Islet precursor cell (in vitro differentiated cells): ENCODE measurements around the gene SCRT2.

Source experiments
- DNase-seq: peaks from one replicate; pipeline ENCODE4 v3.0.0-alpha.2; 2018

The SCRT2 gene

DNA sequence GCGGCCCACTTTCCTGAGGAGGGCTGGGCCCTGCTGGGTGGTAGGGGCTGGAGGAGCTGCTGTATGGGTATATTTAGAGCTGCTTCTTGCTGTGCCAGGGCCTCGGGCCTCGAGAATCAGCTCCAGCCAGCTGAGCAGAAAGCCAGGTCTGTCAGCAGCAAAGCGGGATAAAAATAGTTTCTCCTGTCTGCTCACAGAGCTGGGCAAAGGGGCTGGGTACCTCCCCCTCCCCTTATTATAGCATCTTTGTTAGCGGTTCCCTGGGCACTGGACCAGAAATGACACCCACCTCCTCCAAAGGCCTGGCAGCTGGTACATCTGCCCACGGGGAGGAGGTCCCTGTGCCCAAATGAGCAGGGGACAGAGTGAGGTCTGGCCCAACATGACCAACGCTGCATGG lies 6.0 kb downstream of the SCRT2 start:
- no peak for DNase-seq

DNA sequence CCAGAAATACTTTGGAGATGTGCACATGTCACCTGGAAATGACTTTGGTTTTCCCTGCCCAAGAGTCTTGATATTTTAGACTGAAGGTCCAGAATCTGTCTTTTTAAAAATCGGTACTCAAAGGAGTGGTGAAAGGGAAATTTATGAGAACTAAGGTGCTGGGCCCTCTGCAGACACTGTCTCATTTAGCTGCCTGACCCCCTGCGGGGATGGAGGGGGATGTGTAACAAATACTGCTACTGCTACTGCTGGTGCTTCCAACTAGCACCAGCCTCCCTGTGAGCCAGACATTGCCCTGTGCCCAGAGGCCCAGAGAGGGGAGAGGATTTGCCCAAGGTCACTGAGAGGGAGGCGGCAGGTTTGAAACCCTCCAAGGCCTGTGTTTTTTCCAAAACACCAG lies 7.0 kb downstream of the SCRT2 start:
- DNase-seq, result no peak

DNA sequence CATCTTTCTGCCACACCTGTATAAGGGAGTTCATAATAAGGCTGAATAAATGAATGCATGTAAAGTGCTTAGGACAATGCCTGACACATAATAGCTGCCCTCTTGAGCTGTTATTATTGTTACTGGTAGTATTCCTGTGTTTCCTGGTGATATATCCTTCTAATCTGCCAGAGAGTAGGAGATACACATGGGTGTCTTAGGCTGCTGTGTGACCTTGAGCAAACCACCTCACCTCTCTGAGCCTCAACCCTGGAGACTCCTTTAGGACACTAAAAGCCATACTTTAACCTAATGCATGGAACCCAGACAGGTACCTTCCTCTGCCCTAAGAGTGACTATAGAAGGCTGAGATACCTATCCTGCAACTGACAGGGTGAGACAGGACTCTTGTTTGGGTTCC lies 7.6 kb downstream of the SCRT2 start:
- no peak for DNase-seq

DNA sequence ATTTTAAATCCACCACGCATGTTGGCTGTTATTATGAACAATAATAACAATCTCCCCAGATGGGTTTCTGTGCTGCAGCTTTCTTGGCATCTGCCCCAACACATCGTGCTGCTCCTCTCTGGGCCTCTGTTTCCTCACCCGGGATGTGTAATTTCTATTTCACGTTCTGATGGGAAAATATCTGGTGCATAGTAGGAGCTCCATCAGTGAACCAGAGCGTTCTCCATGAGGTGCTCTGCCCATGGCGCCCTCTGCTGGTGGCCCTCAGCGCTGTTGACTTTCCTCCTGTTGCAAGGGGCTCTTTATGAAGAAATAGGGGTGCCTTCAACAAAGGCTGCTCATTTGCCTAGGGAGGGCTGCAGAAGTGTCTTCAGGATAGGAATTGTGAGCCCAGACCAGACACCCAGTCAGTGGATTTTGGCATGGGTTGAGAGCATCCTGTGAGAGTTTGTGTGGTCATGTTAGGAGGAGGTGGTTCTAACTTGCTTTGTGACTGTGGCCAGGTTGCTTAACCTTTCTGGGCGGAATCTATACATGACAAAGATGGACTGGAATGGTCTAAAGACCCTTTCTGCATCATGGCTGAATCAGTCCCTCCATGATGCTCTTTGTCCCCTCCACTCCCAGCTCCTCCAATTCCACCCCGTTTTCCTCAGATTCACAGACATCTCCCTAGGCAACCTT lies 8.1 kb downstream of the SCRT2 start:
- DNase-seq, result peak; percentile 73

DNA sequence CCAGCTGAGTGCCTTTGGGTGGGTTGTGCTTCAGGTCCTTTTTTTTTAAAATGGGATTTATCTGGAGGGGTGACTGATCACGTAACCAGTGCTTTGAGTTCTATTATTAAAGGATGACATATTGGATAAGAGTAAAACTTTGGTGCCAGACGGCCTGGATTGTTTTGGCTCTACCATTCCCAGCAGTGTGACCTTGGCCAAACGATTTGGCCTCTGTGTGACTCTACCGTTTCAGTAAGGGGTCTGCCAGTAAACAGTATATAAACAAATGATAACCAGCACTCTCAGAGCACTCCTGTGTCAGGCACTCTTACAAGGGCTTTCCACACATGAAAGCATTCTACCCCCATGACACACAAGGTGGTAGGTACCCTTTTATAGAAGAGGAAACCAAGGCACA lies 8.7 kb downstream of the SCRT2 start:
- no peak for DNase-seq

DNA sequence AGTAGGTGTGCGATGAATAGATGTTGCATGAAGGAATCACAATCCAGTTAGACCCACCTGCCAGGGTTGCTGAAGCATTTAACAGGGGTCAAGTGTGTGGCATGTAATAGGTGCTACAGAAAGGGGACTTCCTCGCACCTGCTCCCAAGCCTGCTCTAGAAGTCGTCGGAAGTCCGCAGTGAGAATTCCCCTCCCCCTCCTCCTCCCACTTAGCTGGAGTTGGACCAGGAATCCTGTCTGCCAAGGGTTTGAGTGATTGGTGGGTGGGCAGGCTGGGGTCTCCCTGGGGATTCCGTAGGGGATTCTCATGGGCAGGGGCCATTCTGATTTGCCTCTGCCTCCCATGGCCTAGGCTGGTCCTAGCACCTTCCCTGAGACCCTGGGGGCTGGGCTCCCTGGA lies 10.3 kb downstream of the SCRT2 start:
- no peak for DNase-seq

DNA sequence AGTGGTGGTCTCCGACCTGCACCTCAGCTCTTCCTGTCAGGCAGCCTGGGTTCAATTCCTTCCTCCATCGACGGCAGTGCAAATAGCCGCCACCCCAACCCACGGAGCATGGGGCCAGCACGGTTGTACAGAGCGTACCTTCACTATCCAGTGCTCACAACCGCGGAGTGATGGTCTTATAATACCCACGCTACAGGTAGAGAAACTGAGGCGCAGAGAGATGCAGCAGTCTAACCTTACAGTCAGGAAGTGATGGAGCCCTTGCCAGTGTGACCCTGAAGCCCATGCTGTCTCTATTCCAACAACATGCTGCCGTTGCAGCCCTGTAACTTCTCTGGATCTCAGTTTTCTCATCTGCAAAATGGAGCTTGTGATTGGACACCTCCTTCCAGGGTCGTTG lies 11.0 kb downstream of the SCRT2 start:
- DNase-seq, result no peak

DNA sequence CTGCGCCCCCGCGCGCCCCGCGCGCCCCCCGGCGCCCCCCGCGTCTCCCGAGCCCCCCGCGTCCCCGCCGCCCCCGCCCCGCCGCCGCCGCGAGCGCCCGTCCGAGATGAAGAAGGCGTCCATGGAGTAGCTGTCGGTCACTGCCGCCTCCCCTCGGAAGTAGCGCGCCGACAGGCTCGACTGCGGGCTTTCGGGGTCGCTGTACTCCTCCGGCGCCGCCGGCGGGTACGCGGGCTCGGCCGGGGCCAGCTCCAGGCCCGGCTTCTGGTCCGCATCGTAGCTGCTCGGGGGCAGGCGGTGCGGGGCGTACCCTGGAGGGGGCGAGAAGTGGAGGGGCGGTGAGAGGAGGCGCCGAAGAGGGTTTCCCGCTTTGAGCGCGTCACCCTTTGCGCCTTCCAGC lies 11.5 kb downstream of the SCRT2 start:
- DNase-seq, result no peak

DNA sequence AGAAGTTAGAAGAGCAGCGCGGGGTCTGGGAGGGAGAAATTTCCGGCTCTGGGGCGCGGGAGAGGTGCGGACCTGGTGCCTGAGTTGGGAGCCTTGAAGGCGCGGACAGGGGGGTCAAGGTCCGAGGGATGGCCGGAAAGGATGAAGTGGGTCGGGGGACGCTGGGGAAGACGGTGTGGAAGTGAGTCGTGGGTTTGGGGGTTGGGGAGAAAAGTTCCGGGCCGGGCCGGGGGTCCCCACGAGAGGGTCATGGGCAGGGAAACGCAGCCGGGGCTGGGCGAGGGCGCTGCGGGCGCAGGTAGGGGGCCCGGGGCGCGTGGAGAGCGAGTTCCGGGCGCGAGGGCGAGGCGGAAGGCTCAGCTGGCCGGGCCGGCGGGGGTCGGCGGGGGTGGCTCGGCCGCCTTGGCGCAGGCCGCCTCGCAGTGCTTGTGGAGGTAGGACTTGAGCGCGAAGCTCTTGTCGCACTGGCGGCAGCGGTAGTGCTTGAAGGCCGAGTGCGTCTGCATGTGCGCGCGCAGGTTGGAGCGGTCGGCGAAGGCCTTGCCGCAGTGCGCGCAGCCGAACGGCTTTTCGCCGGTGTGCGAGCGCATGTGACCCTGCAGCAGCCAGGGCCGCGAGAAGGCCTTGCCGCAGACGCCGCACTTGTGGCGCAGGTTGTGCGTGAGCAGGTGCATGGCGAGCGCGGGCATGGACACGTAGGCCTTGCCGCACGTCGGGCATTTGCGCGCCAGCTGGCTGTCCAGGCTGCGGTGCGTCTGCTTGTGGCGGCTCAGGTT lies 12.1 kb downstream of the SCRT2 start:
- DNase-seq, result no peak

DNA sequence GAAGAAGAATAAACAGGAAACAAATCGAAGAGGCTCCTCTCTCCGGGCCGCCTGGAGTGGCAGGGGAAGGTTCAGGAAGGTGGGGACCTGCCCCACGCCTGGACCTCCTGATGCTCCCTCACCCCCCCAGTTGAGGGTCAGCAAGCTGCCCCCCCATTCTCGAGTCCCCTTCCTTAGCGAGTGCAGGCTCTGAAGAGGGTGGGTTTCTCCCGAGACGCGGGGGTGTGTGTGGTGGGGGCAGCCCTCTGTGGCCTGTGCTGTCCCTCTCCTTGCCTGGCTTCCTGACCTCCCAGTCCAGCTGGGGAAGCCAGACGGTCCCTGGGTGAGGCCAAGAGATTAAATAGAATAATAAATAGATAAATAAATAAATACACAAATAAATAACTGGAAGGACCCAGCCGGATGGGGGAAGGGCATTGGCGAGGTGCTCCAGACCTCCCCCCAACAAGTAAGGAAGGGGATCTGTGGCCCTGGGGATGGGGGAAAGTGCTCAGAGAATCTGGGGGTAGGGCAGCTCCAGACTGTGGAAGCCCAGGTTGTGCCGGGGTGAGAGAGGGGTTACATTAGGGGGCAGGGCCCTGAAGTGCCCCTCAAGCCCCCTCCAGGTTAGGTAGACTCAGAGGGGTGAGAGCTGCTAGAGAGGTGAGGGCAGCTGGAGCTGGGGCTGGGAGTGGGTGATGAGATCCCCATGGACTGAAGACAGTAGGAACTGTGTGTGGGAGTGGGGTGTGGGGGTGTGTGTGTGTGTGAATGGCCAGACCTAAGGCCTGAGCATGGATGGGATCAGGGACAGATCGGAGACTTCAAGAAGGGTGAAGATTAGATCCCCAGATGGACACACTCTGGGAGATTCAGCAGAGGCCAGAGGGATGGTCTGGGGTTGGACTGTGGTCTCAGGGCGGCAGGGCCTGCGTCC lies 13.1 kb downstream of the SCRT2 start:
- no peak for DNase-seq

DNA sequence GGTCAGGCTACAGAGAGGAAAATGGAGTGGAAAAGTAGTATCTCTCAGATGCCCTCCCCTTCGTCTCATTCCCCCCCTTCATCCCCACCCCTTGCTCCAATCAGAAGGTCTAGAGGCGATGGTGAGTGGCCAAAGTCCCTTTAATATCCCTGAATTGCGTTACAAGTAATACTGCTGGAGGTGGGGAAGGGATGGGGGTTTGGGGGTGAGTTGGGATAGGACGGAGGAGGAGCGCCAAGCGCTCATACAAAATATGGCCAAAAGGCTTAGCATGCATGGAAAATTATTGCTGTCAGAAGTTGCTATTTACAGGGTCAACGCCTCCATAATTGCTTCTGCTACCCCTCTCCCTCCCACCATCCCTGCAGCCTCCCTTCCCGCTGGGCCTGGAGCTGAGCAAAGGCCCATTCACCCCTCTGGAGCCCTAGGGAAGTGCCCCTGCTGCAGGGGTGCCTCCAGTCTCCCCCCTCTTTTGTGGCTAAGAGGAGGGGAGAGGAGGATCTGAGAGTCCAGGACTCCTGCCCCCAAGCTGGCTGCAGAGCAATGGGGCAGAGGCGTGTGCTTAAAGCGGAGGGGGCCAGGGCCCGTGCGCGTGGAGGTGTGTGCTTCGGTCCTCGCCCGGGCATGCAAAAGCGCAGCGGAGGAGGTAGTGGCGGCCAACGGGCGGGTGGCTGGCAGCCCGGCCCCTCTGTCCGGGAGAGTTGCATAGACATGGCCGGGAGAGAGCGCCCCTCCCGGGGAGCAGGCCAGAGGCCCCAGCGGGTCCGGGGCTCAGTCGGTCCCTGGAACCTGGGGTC lies 13.9 kb downstream of the SCRT2 start:
- no peak for DNase-seq

DNA sequence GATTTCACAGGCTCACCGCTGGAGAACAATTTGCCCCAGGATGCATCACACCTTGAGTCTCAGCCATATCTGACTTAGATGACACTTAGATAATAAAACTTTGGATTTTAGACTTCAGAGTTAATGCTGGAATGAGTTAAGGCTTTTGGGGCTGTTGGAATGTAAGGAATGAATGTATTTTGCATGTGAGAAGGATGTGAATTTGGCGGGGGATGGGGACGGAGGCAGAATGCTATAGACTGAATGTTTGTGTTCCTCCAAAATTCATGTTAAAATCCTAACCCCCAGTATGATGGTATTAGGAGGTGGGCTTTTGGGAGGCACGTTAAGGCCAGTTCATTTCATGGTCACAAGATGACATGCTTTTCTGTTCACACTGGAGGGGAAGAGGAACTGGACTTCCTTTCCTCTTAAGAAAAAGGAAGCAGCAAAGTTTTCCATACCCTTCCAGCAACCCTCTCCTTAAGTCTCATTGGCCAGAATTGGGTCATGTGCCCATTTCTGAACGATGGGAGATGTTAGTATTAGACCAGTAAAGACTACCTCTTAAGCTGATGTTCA lies 16.8 kb downstream of the SCRT2 start:
- DNase-seq, result no peak

DNA sequence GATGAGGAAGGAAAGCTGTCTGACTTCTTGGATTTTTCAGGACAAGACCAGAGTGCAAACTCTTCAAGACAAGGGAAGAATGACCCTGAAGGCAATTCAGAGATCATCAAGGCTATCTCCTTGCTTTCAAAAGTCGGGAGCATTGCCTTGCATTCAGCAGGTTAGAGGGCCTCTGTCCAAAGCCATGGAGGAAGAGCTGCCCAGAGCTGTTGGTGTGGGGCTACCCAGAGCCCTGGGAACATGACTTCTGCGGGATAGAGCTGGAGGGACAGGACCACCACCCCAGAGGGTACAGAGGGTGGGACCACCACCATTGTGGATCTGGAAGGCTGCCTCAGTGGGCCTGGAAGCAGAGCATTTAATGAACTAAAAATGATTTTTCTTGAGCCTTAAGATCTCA lies 17.4 kb downstream of the SCRT2 start:
- no peak for DNase-seq

DNA sequence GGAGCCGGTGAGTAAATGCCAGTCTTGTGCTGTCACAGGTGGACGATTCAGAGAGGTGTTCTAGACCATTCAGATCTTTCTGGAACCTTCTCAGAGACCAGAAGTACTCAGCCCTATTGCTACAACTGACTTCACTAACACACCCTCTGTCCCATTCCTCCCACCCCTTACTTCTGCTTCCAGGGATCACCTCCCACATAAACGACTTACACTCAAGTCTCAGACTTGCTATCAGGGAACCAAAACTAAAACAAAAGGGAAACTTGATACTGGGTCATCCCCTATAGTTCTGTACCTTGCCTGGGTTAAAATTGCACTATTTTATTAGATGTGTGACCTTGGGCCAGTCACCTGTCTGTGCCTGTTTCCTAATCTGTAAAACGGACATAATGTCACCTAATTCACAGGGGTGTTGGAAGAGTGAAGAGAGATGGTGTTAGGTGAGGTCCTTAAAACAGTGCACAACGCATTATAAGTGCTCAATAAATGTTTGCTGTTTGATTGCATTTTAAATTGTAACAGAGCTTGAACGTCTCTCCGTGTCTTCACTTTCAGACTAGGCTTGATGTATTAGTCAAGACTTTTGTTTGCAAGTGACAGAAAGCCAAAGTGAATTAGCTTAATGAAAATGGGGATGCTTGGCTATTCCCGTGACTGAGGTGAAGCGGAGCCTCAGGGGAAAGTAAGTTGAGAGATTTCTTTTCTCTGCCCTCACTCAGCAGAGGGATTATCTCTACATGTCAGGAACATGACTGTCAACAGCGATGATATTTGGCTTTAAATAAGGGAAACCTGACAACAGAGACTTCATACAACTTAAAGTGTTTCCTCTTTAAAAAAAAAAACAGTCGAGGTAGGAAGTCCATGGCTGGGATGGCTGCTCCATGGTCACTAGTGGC lies 19.6 kb downstream of the SCRT2 start:
- no peak for DNase-seq

DNA sequence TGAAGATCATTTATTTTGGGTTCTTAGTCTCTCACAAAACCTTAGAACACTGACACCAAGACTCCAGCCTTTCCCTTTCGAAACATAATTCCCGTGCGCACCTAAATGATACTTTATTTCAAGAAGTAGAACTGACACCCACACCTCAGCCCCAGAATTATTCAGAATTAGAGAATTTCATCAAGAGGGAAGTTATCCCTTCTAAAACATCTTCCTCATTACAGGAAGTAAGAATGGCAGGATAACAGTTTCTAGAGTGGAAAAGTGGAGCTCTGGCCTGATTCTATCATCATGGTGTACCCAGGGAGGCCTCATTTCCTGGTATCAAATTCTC lies 21.2 kb downstream of the SCRT2 start:
- DNase-seq, result no peak

DNA sequence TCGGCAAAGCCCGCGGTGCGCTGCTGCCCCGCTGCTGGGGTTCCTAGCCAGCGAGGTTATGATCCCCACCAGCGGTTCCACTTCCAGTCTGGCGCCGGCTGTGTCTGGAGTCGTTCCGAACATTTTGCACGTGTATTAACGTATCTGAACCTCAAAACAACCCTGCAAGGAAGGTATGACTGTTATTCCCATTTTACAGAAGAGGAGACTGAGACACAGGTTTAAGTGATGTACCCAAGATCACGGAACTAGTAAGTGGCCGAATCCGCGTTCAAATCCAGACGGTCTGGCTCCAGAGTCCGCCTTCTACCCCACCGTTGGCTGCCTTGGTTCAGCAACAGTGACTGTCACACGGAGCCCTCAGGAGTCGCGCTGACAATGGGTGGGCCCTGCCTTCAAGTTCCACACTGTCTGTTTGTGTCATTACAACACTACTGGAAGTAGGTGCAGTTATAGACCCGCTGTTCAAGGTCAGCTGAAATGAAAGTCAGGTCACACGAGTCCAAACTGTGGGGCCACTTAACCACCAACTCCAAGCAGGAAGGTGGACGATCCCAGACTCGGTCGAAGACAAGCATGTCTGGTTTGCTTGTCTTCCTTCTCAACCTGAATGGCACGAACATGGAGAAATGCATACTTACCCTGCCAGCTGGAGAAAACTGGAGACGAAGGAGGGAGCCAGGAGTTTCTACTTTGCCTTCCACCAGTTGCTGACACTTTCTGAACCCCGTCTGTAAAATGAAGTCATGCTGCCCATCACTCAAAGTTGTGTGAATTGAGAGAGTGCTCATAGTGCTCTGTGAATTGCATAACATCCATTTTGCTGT lies 21.8 kb downstream of the SCRT2 start:
- no peak for DNase-seq

DNA sequence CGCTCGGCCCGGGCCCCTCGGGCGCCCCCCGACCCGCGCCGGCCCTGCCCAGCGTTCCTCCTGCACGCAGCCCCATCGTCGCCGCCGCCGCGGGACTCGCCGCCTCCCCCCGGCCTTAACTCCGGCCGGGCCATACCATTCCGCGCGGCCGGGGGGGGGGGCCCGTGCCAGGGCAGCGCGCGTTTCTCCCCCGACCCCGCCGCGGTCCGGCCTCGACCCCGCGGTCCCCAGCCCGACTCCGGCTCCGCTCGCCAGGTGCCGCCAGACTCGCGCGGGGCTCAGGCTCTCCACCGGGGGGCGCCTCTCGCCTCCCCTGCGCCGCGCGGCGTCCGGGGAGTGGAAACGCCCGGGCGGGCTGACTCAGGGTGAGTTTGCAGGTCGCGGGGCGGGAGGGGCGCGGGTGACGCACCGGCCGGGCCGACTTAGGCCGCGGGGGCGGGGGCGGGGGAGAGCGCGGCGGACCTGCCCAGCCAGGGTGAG lies 22.5 kb downstream of the SCRT2 start, which contains the start of gene SRXN1:
SRXN1 (minus strand) TSS at position 91 of the 480 bp plus-strand sequence; CDS start at position 76, 15 bp downstream.
- peak; percentile 97 for DNase-seq

DNA sequence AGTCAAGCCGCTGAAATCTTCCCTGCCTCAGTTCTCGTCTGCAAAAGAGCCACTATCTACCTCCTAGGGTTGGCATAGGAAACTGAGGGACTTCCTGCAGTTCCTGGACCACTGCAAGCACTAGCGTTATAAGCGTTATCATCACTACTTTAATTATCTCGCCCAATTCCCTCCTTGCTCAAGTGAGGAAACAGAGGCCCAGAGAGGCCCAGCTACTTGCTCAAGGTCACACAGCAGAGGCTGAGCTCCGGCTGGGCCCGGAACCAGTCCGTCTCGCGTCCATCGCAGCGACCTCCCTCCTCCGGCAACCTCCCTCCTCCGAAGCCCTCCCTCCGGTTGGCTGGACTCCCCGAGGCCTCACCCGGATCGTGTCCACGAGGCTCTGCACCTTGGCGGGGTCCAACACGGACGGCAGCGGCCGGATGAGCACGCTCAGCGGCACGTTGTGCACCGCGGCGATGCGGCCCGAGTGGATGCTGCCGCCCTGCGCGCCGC lies 22.9 kb downstream of the SCRT2 start:
- peak; percentile 66 for DNase-seq

DNA sequence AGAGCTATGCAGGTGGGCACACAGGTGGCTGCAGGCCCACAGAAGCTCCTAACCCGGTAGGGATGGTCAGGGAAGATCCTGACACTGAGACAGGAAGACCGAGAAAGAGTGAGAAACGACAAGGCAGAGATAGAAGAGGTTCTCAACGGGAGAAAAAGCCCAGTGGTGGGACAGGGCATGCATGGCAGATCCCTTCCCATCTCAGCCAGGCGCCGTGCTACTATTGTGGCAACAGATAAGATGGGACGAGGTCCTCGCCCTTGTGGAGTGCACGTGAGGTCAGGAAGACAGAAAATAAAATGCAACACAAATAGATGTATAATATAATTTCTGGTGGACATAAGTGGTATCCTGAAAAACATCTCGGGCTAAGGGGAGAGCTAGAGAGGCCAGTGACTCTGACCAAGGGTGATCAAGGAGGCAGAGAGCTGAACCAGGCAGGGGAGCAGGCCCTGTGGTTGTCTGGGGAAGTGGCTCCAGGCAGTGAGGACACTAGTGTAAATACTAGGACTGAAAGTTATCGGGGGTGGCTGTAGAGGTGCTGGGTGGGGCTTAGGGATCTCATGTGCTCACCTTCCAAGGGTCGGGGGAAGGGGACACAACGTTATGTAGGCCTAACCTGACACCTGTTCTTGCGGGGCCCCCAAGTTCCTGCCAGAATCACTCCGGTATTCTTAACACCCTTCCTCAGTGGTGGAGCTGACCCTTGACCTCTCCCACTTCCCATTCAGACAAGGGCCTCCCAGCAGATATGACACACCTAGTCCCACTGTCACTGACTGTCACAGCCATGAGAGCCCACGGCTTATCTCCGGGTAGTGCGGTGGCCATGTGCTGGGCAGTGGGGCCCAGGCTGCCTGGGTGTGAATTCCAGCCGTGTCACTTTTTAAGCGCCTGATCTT lies 23.6 kb downstream of the SCRT2 start:
- no peak for DNase-seq
